BE2C (cell line): ENCODE results near the gene ZFYVE28.

Experiments
- DNase-seq: peaks from one replicate; pipeline ENCODE4 v3.0.0-alpha.2; 2020
- H3K27me3 ChIP-seq: fragments of 250-450 bp; sonication (Bioruptor Pico); 2 replicates; pipeline ENCODE4 v1.5.1; 2020; ENCODE audit warnings: mild to moderate bottlenecking
- H3K36me3 ChIP-seq: fragments of 250-450 bp; sonication (Bioruptor Pico); 2 replicates; pipeline ENCODE4 v1.5.1; 2020; ENCODE audit warnings: mild to moderate bottlenecking
- H3K4me1 ChIP-seq: fragments of 250-450 bp; sonication (Bioruptor Pico); 2 replicates; pipeline ENCODE4 v1.5.1; 2020
- H3K4me3 ChIP-seq: 2 replicates; pipeline ENCODE4 v1.5.1; 2011; ENCODE audit warnings: low read depth, low read length
- H3K9me3 ChIP-seq: fragments of 250-450 bp; sonication (Bioruptor Pico); 2 replicates; pipeline ENCODE4 v1.5.1; 2020
- CTCF ChIP-seq: IDR thresholded peaks from 2 replicates; pipeline ENCODE4 v1.5.1; 2012; ENCODE audit warnings: mild to moderate bottlenecking, low read depth, low read length

The ZFYVE28 gene

GRCh38 chr4:2361366-2362265 lies 56.8 kb downstream of the ZFYVE28 start:
- Histone ChIP-seq H3K9me3 (no peaks in the 10 kb centered on the region), H3K27me3 (no peaks in the 10 kb centered on the region), H3K4me1 (peaks cover 4% of the 10 kb centered on the region), H3K36me3 (no peaks in the 10 kb centered on the region), H3K4me3 (no peak overlapping the region)
- DNase-seq = no peak
- TF ChIP-seq CTCF = no peak

GRCh38 chr4:2360396-2360730 lies 58.1 kb downstream of the ZFYVE28 start:
- Histone ChIP-seq H3K4me1 (no peaks in the 10 kb centered on the region), H3K27me3 (no peaks in the 10 kb centered on the region), H3K4me3 (no peak overlapping the region), H3K36me3 (no peaks in the 10 kb centered on the region), H3K9me3 (no peaks in the 10 kb centered on the region)
- no peak for TF ChIP-seq CTCF
- DNase-seq = no peak

GRCh38 chr4:2359591-2360395 lies 58.7 kb downstream of the ZFYVE28 start:
- TF ChIP-seq CTCF = no peak
- Histone ChIP-seq H3K9me3 (no peaks in the 10 kb centered on the region), H3K27me3 (no peaks in the 10 kb centered on the region), H3K36me3 (no peaks in the 10 kb centered on the region), H3K4me1 (no peaks in the 10 kb centered on the region), H3K4me3 (no peak overlapping the region)
- DNase-seq = no peak

DNA sequence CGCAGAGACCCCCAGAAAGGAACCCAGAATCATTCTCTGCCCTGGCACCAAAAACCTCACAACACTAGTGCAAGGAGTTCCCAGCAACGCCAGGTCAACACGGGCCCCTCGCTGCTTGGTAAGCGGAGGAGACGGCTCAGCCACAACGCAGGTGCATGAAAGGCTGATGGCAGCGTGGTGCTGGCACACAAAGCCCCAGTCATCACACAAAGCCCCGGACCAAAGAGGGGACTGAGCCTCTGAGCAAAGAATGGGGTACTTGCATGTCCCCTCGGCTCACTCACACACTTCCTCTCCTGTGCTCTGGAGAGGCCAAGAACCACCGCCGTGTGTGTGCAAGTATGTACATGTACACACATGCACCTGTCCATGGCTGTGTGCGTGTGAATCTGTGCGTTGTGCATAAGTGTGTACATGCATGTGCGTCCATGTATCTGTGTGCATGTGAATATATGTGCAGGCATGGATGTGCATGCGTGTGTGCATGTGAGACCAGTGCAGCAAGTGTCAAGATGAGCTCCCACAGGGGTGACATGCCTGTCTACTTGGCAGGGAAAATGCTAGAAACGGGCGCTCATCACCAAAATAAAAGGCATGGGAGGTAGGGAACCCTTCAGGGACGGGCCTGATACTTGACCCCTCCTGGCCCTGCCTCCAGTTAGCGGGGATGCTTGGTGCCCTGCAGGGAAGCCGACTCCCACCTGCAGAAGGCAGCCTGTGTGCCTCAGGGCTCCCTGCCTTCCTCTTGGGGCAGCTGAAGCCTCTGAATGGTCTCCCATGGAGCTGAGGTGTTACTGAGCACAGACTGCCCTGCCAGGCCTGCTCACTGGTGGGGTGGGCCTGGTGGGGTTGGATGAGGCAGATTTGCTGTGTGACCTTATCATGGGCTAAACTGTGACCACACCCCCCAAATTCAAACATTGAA lies 60.4 kb downstream of the ZFYVE28 start:
- no peak for TF ChIP-seq CTCF
- DNase-seq = no peak
- no peaks in the 10 kb centered on the region for H3K27me3 ChIP-seq
- no peaks in the 10 kb centered on the region for H3K36me3 ChIP-seq
- H3K4me1 ChIP-seq = no peaks in the 10 kb centered on the region
- no peaks in the 10 kb centered on the region for H3K9me3 ChIP-seq
- no peak overlapping the region for H3K4me3 ChIP-seq

DNA sequence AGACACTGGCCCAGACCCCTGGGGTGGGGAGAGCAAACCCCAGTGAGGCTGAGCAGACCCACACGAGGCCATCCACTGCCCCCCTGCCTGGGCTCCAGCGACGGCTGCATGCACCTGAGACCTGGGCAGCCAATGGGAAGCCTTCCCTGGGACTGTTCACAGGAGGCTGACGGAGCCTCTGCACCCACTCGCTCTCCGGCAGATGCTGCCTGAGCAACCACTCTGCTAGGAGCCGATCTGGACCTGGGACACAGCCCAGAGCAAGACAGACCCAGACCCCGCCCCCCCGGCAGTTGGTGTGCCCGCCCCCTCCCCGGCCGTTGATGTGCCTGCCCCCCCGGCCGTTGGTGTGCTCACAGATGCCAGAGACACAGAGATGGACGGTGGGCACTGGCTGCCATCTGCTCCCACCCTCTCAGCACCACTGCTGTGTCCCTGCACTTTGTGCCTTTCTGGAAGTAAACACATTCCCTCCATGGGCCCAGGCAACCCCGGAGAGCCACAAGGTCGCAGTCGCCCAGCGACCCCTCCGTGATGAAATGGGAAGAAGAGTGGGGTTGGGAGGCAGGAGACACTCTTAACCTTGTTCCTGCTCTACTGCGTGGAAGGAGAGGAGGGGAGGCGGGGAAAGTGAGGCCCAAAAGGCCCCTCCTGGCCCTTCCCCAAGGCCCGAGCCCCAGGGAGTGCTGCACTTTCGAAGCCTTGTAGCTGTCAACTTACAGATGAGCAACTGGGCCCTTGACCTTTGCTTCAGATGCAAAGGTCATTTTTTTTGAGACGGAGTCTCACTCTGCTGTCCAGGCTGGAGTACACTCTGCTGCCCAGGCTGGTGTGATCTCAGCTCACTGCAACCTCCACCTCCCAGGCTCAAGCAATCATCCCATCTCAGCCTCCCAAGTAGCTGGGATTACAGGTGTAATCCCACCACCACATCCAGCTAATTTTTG lies 62.0 kb downstream of the ZFYVE28 start:
- no peak overlapping the region for H3K4me3 ChIP-seq
- TF ChIP-seq CTCF = no peak
- no peaks in the 10 kb centered on the region for H3K36me3 ChIP-seq
- no peaks in the 10 kb centered on the region for H3K27me3 ChIP-seq
- H3K9me3 ChIP-seq = no peaks in the 10 kb centered on the region
- H3K4me1 ChIP-seq = no peaks in the 10 kb centered on the region
- no peak for DNase-seq
